ENCODE results near the gene DPH1.
"Not testable (repeated sequence)": the region's sequence is repeated elsewhere in the genome, so short reads cannot be mapped to it uniquely, and the experiment has no call there.

Gene DPH1

DNA sequence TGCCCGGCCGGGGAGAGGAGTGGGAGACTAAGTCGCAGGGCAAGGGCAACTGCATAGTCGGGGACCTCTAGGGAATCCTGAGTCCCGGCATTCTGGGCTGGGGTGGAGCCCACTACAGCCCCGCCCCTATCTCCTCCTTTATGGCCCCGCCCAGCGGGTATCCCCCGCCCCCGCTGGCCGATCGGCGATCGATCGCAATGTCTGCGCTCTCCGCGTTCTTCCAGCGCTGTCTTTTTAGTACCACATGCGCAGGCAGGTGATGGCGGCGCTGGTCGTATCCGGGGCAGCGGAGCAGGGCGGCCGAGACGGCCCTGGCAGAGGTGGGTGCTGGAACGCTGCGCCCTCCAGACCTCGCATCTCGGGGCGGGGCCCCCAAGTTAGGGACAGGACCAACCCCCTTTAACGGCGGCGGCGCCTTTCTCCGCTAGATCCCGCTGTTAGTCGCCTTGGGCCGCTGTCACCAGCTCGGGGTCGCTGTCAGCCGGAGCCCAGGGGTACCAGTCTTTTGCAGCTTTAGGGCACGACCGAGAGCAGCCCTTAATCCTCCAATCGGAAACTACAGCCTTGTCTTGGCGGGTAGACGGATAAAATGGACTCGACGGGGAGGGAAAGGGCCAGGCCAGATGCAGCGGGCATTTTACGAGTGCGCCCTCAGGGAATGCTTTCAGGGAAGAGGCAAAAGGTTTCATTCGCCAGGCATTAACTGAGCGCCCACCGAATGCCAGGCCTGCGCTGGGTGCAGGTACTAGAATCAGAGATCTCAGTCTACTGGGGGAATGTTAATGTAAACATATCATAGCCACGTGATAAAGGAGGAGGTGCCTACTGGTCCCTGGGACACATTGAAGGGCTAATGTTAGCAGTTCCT lies at the start of gene DPH1:
Gene DPH1, plus strand, starts transcription at position 243 of the 868 bp plus-strand sequence. Its CDS starts 17 bp downstream, at position 260.
- peak; percentile 91 for DNase-seq

DNA sequence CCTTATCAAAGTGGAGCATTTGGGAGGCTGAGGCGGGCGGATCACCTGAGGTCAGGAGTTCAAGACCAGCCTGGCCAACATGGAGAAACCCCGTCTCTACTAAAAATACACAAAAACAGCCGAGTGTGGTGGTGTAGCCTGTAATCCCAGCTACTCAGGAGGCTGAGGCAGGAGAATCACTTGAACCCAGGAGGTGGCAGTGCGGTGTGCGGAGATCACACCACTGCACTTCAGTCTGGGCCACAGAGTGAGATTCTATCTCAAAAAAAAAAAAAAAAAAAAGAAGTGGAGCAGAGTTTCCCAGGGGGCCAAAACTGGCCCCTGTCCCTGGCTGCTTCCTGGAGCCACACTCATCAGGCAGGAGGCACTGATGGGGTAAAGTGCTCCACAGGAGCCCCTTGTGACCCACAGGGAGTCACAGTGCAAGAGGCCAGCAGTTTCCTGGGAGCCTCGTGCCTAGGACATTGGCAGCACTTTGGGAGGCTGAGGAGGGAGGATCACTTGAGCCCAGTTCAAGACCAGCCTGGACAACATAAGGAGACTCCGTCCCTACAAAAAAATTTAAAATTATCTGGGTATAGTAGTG lies 49.2 kb upstream of the DPH1 start:
- DNase-seq: no peak

DNA sequence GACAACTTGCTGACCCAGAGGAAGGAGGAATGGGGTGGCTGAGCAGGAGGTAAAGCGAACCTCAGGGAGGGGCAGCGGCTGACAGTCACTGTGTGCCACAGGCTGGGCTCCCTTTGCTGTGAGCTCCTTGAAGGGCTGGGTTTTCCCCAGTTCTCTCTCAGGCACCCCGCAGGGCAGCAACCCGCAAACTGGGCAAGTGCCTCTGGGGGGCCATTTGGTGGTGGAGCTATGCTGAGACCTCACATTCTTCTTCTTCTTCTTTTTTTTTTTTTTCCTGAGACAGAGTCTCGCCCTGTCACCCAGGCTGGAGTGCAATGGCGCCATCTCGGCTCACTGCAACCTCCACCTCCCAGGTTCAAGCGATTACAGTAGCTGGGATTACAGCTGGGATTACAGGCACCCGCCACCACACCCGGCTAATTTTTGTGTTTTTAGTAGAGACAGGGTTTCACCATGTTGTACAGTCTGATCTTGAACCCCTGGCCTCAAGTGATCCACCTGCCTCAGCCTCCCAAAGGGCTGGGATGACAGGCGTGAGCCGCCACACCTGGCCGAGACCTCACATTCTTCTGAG lies 47.1 kb upstream of the DPH1 start:
- not testable (repeated sequence) for DNase-seq

DNA sequence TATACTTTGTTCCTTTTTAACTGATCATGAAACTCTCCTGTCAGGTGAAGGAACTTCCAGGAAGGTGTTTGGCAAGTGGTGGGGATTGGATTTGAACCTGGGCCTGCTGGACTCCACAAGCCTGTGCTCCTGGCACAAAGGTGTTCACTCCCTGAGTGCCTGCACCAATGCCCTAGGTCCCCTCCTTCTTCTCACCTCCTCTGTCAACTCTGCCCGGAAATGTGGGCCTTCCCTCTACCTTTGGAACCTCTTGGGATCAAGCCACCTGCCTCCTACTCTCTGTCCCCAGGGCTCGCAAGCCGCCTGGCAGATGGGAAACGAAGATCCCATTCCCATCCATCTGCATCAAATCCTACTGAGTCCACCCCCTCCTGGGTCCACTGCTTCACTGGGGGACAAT lies 44.9 kb upstream of the DPH1 start:
- DNase-seq: no peak

DNA sequence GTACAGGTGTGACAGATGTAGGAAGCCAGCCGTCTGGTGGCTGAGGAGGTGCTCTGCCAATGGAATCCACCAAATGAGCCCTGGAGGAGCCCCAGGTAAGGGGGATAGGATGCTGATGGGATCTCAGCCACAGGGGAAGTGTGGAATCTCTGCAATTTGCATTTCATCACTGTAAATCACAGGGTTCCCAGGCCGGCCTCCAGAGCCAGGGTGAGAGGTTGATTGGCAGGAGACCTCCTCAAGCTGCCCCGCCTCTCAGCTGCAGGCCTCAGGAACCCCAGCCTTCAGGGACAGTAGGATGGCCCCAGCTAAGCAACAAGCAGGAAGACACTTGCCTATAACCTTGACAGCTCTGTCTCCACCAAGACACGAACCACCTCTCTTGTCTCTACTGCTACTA lies 44.3 kb upstream of the DPH1 start:
- no peak for DNase-seq

DNA sequence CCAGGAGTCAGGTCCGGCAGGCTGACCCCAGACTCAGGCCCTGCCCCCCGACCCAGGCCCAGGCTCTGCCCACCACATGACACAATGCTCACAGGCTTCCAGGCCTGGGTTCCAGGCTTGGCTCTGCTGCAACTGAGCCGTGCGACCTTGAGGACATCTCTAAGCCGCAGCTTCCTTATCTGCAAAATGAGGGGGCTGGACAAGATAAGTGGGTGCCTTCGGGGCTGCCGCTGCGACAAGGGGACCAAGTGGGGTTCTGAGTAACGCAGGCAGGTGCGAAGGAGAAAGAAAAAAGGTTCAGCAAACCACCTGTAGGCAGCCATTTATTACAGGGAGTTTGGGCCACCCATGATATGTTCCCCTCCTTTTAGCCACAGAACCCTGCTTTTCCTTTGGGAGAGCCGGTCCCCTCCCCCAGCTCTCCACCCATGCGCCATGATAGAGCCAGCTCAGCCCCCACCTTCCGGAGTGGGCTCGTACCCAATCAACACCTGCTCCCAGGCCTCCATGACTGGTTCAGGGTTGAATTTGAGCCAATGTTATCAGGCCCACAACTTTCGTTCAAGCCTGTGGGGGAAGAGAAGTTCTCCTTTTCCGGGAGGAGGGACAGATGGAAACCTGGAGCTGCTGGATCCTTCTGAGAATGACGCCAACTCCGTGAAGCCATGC lies 43.0 kb upstream of the DPH1 start:
- no peak for DNase-seq

DNA sequence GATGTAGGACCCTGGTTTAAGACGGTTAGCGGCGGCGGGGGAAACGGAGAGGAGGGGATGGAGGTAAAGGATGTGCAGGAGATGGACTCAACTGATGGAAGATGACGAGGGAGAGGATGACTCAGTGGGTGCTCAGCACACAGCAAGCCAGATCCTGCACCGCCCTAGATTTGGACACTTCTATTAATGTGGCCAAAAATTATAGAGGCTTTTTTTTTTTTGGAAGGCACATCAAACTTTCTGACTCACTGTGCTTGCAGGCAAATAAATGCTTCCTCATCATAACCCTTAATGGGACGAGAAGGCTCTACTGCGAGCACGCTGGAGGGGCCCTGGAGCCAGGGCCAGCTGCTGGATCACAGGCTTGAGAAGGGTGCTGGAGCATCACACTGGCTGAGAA lies 40.8 kb upstream of the DPH1 start:
- no peak for DNase-seq

DNA sequence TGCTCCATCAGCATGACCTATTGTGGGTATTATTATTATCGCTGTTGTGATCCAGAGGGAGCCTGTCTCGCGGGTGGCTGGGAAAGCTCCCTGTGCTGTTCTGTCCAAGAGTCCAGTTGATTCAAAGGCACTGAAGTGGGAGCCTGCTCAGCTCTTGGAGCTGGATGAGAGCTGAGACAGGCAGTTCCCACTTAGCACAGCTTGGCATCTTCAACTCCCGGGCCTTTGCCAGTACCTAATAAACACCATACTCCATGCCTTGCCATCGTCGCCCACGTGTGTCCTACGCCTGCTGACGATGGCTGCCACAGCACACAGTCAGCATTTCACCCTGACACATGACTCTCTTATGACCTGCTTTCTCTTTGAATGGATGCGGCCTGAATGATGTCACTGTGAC lies 37.4 kb upstream of the DPH1 start:
- DNase-seq: no peak

DNA sequence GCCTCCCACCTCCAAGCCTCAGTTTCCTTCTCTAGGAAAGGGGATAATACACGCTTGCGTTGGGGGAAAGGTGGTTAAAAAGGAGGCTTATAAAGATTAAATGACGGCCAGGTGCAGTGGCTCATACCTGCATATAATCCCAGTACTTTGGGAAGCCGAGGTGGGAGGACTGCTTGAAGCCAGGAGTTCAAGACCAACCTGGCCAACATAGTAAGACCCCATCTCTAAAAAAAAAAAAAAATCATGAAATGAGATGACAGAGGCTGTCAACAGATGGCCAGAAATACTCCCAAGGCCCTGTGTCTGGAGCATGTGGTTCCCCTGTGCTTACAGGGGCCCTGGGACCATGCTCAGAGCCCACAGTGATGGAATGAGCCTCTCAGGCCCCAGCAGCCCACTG lies 35.2 kb upstream of the DPH1 start:
- no peak for DNase-seq

DNA sequence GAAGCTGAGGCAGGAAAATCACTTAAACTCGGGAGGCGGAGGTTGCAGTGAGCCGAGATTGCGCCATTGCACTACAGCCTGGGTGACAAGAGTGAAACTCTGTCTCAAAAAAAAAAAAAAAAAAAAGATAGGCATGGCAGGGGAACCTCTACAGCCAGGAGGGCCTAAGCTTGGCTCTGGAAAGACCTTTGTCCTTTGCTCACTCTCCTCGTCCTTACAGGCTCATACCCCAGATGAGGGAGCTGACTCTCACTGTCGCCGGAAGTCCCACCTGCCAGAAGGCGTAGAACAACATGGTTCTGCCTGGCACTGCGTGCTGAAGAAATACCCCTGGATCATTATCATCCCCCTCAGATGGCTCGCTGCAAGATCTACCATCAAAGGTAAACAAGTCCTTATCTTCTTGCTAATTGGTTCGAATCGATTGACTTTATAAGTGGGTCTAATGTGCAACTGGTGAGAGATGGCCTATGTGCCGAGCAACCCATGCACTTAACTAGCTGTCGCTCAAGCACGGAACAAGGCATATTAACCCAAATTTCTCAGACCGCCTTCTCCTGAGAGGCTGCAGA lies 34.5 kb upstream of the DPH1 start:
- no peak for DNase-seq

DNA sequence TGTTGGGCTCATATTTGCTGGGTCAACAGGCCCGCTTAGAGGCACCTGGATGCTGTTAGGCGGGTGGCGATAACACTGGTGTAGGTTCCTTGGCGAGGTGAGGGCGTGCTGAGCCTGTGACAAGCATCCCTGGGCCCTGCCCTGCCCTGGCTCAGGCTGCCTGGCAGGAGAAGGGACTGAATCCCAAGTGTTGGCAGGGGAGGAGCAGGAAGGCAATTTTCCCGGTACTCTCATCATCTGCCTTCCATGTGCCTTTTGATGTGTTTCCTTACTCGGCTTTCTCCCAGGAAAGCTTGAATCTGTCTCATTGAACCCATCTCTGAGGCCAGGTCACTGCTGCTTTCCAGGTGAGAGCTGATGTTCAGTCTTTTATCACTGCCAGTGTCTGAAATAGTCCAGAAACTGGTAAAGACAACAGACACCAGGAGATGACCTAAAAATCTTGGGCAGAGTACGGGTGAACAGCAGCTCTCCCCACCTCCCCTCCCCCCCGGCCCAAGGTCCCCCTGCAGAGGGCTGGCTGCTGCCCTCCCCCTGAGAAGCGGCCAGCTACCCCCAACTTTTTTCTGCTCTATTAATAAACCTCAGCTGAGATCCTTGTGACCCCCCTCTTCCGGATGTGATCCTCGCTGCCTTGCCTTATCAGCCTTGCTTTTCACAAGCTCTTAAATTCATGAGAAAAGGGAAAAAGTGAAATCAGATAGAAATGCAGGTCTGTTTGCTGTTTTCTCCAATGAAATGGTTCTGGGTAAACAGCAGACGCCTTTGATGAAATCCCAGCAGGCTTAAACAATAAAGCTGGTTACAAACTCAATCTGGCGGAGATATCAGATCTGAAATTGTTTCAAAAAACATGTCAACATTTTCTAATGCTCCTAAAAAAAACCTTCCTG lies 33.8 kb upstream of the DPH1 start:
- no peak for DNase-seq

DNA sequence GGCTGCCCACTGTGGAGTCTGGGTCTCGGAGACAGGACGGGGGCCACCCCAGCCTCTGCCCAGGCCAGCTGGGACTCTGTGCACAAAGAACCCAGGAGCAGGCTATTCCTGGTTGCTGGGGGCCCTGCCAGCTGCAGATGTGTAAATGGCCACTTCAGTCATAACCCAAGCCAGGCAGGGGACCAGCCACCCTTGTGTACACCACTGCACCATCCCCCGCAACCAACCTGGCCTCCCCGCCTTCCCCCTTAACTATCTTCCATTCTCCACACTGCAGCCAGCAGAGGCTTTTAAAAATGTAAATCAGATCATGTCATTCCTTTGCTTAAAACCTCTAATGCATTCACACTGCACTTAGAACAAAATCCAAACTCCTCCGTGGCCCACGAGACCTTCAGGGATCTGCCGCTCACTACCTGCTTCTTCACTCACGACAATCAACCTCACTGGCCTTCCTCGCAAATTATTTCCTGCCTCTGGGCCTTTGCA lies 33.1 kb upstream of the DPH1 start:
- no peak for DNase-seq

DNA sequence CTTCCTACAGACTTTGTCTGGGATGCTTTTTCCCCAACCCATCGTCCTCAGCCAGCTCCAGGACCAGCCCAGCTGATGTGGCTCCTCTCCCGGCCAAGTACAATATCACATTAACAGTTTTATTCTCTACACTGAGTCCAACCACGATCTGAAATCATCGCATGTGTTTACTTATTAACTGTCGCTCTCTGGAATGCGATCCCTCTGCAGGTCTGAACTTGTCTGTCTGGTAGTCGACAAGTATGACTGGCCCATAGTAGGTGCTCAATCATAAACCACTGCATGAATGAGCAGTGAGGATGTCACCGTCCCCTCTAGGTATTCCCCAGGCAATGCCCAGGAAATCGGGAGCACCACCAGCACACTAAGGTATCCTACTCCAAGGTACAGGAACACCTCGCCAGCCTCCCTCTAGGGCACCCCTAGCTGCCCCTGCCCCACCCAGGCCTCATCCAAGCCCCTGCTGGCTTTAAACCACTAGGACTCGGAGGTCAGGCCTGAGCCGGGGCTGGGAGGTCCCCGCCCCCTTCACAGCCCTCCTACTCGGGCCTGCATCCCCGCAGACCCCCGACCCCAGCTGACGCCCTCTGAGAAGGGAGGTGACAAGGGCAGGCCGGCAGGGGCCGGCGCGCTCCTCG lies 32.5 kb upstream of the DPH1 start:
- DNase-seq: no peak

DNA sequence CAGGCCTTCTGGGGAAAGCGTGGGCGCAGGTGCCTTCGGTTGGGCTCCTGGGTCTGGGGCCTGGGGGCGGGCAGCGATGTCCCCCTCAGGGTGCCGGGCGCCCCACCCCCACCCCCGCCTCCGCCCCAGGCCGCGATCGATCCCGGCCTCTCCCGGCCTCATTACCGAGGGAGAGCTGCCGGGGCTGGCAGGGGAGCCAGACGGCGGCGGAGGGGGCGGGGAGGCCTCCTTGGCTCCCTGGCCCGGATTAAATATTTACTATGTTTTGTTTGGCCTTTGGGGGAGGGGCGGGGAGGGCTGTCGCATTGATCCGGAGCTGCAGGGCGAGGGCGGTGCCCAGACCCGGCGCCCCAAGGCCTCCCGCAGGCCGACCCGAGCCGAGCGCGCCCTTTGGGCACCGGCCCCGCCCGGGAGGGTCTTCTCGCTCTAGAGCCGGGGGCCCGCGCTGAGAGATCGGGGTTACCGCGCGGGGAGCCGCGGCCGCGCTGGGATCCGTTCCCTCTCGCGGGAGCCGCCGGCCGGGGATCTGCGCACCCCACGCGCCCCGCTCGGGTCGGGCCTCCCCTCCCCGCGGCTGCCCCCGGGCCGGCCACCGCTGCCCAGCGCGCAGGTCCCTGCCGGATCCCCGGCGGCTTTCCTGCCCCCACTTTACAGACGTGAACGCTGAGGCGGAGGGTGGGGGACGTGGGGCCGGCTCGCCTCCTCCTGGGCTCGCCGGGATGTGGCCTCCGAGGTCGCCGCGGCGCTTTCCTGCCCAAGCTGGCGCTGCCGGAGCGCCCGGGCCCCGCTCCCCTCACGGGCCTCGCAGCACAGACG lies 31.8 kb upstream of the DPH1 start:
- DNase-seq: no peak

DNA sequence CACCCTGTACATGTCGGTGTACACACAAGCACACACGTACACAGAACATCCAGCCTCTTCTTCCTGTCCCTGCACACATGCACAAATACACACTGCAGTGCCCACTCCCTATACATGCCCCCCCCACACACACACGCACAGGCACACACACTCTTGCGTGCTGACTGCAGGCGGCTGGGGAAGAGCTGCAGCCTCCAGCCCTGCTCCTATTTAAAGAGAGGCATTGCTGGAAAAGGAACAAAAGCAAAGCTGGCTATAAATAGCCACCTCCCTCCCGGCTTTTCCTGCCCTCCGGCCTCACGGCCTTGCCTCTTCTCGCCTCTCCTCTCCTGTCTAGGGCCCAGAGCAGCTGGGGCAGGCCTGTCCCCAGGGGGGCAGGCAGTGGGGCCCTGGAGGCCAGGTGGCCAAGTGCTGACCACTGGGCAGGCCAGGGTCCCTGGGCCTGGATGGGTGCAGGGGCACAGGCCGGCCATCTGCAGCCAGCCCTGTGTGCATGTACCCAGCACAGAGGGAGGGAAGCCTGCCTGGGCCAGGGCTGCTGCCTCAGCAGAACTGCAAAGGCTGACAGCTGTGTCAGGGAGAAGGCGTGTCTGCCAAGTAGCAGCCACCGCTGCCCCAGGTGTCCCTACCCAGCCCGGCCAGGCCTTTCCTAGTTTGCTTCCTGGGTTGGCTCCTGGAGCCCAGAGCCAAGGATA lies 30.2 kb upstream of the DPH1 start:
- DNase-seq: no peak

DNA sequence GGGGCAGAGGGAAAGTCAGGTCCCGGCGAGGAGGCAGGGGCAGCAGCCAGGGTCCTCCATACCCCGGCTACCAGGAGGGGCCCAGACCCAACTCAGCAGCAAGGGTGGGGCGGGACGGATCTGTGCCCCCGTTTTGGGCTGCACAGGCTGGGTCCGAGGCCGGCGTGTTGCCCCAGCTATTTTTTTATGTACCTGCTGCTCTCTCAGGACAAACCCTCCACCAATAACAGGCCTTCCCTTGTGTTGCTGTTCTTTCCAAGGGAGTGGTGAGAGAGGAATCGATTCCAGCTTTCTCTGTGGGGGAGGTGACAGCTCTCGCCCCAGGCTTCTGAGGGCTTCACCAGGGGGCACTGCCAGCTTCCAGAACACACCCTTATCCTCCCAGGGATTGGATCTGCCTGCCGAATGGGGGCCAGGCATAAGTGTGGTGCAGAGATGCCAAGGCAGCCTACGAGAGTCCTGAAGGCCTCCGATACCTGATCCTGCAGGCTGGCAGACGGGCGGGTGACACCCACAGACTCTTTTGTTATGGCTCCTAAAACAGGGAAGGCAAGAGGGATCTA lies 27.1 kb upstream of the DPH1 start:
- DNase-seq: no peak

DNA sequence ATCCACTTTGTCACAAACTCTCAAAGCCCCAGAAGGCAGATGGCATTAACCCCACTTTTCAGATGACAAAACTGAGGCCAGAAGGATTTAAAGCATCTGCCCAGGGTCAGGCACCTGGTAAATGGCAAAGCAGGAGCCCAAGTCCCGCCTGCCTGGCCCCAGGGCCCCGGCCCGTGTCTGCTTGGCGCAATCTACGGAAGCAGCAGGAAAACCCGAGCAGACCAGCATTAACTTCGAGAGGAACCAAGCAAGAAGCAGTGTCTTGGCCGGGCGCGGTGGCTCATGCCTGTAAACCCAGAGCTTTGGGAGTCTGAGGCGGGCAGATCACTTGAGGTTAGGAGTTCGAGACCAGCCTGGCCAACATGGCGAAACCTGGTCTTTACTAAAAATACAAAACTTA lies 26.4 kb upstream of the DPH1 start:
- DNase-seq: no peak

DNA sequence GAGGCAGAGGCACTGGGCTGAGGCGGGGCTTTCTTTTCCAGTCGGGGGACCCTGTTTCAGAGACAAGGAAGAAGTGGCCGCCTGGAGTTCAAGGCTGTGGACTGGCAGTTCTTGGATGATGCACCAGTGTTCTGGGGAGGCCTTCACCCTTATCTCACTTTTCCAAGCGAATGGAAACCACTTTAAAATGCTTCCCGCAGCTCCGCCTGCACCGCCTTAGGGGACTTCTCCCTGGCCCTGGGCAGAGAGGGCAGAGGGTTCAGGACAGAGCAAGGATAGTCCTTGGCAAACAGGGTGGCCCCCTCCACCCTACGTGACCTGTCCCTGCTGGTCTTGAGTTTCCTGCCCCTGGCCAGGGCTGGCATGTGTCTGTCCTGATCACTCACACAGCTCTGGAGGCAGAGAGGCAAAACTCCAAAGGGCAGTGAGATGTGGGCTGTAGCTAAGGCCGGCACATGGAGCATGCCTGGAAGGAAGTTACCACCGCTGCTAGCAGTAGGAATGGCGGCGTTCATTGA lies 25.5 kb upstream of the DPH1 start:
- DNase-seq: no peak

DNA sequence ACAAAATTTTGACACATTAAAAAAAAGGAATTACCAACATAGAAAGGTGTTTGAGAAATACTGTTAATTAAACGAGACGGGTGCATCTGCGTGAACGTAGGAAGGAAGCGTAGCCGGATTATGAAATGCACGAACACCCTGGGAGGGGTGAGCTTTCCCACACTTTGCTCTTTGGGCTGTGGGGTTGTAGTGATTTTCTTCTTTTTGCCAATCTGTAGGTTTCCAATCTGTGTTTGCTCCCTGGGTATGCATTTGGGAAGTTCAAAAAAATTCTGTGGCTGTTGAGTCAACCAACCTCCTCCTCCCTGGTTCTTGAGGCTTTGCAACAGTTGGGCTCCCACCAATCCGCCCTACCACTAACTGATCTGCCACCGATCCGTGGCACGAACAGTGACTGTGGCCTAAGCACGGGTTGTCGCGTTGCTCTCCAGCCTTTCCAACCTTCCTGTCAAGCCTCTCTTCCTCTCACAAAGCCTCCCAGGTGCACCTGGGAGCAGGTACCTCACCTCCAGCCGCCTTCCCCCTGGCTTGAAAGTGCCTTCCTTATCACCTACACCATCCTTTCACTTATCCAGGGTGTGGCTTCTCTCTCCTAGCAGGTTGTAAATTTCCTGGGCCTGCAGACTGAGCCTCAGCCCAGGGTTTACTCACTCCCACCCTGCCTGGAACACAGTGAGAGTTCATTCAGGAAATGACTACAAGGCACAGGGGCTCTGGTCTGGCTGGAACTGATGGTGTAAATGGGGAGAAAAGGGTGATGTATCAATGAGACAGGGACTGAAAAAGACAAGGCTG lies 21.4 kb upstream of the DPH1 start:
- no peak for DNase-seq

Data from activated CD4-positive, alpha-beta T cell treated with anti-CD3 and anti-CD28 coated beads, Interleukin-2, amount 50 U/mL, for 16 hours (primary cell).